MCF 10A (cell line): ENCODE data around the gene TWIST2. TPM values are rescaled to one million over a fixed set of nuclear protein-coding genes. Genes with fewer than 3 reads are reported as not detected.

ENCODE experiments used
- BruUV-seq: library from RNA; stranded (reverse); fragments of 400-500 nt; replicated peaks from 2 replicates; lab custom pipeline; 2021; lab: Mats Ljungman, UMichigan
- CTCF ChIA-PET: fragments of 300-600 bp; sonication (Branson Sonifier 250); formaldehyde crosslinking; extraction: SDS; loops from one replicate; lab custom pipeline; 2021; ENCODE audit warnings: antibody characterized with exemption, inconsistent platforms; lab: Yijun Ruan, JAX
- POLR2A ChIA-PET: fragments of 300-600, 350-650 bp; sonication (Branson Sonifier 250); formaldehyde crosslinking; extraction: SDS; loops from one replicate; lab custom pipeline; 2020; ENCODE audit warnings: antibody characterized with exemption, inconsistent platforms; lab: Yijun Ruan, JAX
- DNase-seq: peaks from one replicate; pipeline ENCODE4 v3.0.0-alpha.2; 2018; ENCODE audit not compliant: unreplicated experiment
- H3K27ac Mint-ChIP-seq: one replicate; pipeline ENCODE4 v1.8.0; 2022; ENCODE audit warnings: mild to moderate bottlenecking, low read depth, mixed read lengths; ENCODE audit not compliant: unreplicated experiment
- H3K27me3 Mint-ChIP-seq: one replicate; pipeline ENCODE4 v1.8.0; 2022; ENCODE audit warnings: mixed read lengths; ENCODE audit not compliant: insufficient read depth, unreplicated experiment
- H3K36me3 Mint-ChIP-seq: one replicate; pipeline ENCODE4 v1.8.0; 2022; ENCODE audit warnings: mild to moderate bottlenecking, moderate library complexity, mixed read lengths; ENCODE audit not compliant: insufficient read depth, unreplicated experiment
- H3K4me1 Mint-ChIP-seq: one replicate; pipeline ENCODE4 v1.8.0; 2022; ENCODE audit warnings: mixed read lengths; ENCODE audit not compliant: insufficient read depth, unreplicated experiment
- H3K4me3 Mint-ChIP-seq: one replicate; pipeline ENCODE4 v1.8.0; 2022; ENCODE audit warnings: mild to moderate bottlenecking, moderate library complexity, mixed read lengths; ENCODE audit not compliant: unreplicated experiment
- H3K9me3 Mint-ChIP-seq: one replicate; pipeline ENCODE4 v1.8.0; 2022; ENCODE audit warnings: mixed read lengths; ENCODE audit not compliant: unreplicated experiment
- intact Hi-C: fragments of 100-400 bp; cut with micrococcal nuclease; formaldehyde crosslinking; loops from 2 replicates; pipeline ENCODE4 v1.14.1; 2022
- total RNA-seq: library from RNA; stranded (reverse); gene quantifications from 2 replicates; pipeline ENCODE4 v1.2.3, GENCODE V29; 2022
- TF ChIP-seq, protein P1 (sequence below): fragments of 200-600 bp; IDR thresholded peaks from one replicate; pipeline ENCODE4 v1.8.0; 2022; ENCODE audit warnings: antibody characterized with exemption, mild to moderate bottlenecking; ENCODE audit not compliant: unreplicated experiment

Gene TWIST2
- total RNA-seq, 1 experiment from 2014 or later: 30.2 TPM

DNA sequence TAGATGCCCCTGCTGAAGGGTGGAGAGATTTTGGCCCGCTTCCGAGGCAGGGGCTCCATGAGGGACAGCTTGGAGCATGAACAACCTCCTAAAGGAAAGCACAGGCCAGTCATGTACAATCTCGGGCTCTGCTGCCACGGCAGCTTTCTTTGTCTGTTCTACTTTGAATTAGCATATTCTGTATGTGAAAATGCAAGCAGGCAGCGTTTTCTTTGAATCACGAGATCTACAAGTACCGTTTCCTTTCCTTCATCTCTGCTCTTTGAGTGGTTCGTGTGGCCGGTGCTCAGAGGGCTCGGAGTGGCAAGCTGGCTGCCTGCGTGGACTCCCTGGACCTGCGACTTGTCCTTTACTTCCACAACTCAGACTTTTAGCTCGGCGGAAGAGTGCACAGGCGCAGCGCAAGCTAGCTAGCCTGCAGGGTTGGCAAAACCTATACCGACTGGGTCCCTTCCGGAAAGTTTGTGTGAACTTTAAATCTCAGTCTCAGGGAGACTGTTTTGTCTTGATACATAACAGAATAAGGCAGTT lies 6.9 kb downstream of the TWIST2 start:
- CTCF ChIA-PET: no interaction called here
- no peaks in the 10 kb centered on the region for H3K27me3 Mint-ChIP-seq
- H3K4me1 Mint-ChIP-seq: peaks cover 17% of the 10 kb centered on the region
- no TSS peak for BruUV-seq
- H3K4me3 Mint-ChIP-seq: no peak overlapping the region
- no peak for DNase-seq
- no peaks in the 10 kb centered on the region for H3K9me3 Mint-ChIP-seq
- intact Hi-C loops: no loop called here
- no peak overlapping the region for H3K27ac Mint-ChIP-seq
- POLR2A ChIA-PET: no interaction called here
- TF ChIP-seq, protein P1, sequence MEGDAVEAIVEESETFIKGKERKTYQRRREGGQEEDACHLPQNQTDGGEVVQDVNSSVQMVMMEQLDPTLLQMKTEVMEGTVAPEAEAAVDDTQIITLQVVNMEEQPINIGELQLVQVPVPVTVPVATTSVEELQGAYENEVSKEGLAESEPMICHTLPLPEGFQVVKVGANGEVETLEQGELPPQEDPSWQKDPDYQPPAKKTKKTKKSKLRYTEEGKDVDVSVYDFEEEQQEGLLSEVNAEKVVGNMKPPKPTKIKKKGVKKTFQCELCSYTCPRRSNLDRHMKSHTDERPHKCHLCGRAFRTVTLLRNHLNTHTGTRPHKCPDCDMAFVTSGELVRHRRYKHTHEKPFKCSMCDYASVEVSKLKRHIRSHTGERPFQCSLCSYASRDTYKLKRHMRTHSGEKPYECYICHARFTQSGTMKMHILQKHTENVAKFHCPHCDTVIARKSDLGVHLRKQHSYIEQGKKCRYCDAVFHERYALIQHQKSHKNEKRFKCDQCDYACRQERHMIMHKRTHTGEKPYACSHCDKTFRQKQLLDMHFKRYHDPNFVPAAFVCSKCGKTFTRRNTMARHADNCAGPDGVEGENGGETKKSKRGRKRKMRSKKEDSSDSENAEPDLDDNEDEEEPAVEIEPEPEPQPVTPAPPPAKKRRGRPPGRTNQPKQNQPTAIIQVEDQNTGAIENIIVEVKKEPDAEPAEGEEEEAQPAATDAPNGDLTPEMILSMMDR: no peak
- peaks cover 13% of the 10 kb centered on the region for H3K36me3 Mint-ChIP-seq

GRCh38 chr2:238855299-238855698 lies 7.4 kb downstream of the TWIST2 start:
- H3K27me3 Mint-ChIP-seq: no peaks in the 10 kb centered on the region
- CTCF ChIA-PET: no interaction called here
- BruUV-seq: no TSS peak
- DNase-seq: no peak
- H3K36me3 Mint-ChIP-seq: peaks cover 13% of the 10 kb centered on the region
- H3K4me3 Mint-ChIP-seq: no peak overlapping the region
- no peaks in the 10 kb centered on the region for H3K9me3 Mint-ChIP-seq
- peaks cover 22% of the 10 kb centered on the region for H3K4me1 Mint-ChIP-seq
- intact Hi-C loops: no loop called here
- H3K27ac Mint-ChIP-seq: no peak overlapping the region
- TF ChIP-seq, protein P1: no peak
- POLR2A ChIA-PET: interaction anchor here (0.7 kb wide), 1 partner anchor 104 kb away, joined by 3 read pairs; no protein-coding TSS in a partner anchor

DNA sequence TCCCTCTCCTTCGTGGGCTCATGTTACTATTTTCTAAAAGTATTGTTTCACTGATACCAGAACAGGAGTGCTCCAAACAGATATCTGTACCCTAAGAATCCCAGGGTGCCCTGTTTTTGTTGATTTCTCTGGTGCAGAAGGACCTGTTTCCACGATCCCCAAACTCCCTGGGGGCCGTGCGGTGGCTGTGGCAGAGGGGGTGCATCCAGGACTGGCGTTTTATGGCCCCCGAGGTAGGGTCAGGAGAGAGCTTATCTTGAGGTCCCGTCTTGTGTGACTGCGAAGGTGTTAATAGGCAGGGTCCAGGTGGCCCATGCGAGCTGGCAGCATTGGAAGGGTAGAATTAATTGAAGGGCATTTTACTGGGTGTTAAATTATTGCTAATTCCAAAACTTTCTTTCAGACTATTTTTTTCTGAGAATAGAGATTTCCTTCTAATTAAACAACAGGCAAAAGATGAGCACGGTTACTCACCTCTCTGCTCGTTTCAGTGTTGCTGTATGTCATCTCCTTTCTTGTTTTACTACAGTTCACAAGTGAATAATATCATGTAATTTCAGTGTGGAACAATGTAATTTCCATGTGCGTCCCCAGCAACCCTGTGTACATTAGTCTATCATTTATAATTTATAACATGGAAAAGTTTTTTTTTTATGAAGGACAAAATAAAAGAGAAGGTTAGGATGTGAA lies 8.2 kb downstream of the TWIST2 start:
- Mint-ChIP-seq H3K4me3 (no peak overlapping the region), H3K36me3 (peaks cover 13% of the 10 kb centered on the region), H3K27ac (no peak overlapping the region), H3K27me3 (no peaks in the 10 kb centered on the region), H3K4me1 (peaks cover 24% of the 10 kb centered on the region), H3K9me3 (no peaks in the 10 kb centered on the region)
- intact Hi-C loops: no loop called here
- no TSS peak for BruUV-seq
- POLR2A ChIA-PET: interaction anchor here (0.7 kb wide), 1 partner anchor 103 kb away, joined by 3 read pairs; no protein-coding TSS in a partner anchor
- CTCF ChIA-PET: no interaction called here
- TF ChIP-seq, protein P1: no peak
- no peak for DNase-seq

- intact Hi-C loops: no loop called here
- Mint-ChIP-seq H3K4me3 (no peak overlapping the region), H3K4me1 (peaks cover 18% of the 10 kb centered on the region), H3K9me3 (no peaks in the 10 kb centered on the region), H3K27me3 (no peaks in the 10 kb centered on the region), H3K27ac (no peak overlapping the region), H3K36me3 (peaks cover 18% of the 10 kb centered on the region)
- no peak for DNase-seq
- ChIA-PET CTCF (interaction anchor here (1.0 kb wide), 1 partner anchor 594 kb away, joined by 6 read pairs; no protein-coding TSS in a partner anchor), POLR2A (interaction anchor here (1.6 kb wide), 1 partner anchor 9 kb away, joined by 5 read pairs; the partner anchor contains the start of gene TWIST2)
- no TSS peak for BruUV-seq
- TF ChIP-seq, protein P1: no peak
Observed at GRCh38 chr2:238856713-238857567, 9.1 kb downstream of the TWIST2 start.
